Subcutaneous adipose tissue (tissue), 4 donors: Measurements from ENCODE around the gene C3orf70. TPM values are rescaled to one million over a fixed set of nuclear protein-coding genes. Genes with fewer than 3 reads are reported as not detected.

Experiments
- total RNA-seq, 4 donors: library from RNA; depleted of rRNA; stranded (reverse); fragments of >200 nt; gene quantifications; one replicate each; pipeline ENCODE4 v1.1.0, GENCODE V29; 2016
- TF ChIP-seq, protein P1 (sequence below): fragments of 450-650 bp; IDR thresholded peaks from one replicate; pipeline ENCODE4 v1.5.1; 2016; ENCODE audit warnings: low read depth, mild to moderate bottlenecking, control low read depth, antibody characterized with exemption, moderate library complexity

Gene C3orf70, protein sequence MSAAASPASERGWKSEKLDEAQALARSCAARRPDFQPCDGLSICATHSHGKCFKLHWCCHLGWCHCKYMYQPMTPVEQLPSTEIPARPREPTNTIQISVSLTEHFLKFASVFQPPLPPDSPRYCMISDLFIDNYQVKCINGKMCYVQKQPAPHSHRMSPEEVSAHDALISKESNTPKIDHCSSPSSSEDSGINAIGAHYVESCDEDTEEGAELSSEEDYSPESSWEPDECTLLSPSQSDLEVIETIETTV
- 1 to 10 TPM in 3 of 4 donors, under 1 TPM in 1; 0.68 to 4.1 (median 2.3) TPM for total RNA-seq

DNA sequence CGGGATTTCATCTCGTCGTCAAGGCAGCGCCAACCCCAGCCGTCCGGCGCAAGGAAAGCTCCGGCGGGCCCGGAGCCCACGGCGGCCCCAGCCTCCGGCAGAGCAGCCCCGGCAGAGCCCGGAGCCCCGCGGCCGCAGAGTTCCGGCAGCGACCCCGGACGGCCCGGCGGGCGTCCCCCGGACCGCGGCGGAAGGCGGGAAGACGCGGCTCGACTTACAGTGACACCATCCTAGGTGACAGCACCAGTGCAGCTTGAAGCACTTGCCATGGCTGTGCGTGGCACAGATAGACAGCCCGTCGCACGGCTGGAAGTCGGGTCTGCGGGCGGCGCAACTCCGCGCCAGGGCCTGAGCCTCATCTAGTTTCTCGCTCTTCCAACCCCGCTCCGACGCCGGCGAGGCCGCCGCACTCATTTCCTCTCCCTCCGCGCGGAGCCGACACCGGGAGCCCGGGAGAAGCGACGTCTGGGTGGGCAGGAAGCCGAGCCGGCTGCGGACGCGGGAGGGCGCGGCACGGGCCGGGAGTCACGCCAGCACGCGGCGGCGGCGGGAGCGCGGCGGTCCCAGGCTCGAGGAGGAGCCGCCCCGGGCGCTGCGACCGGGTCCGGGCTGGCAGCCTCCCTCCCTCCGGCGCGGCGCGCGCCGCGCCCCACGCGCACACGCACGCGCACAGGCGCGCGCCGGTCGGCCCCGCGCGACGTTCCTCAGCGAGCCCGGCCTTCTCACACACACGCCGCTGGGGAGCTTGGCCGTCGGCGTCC lies at the start of gene C3orf70:
Gene C3orf70, minus strand, starts transcription at position 651 of the 761 bp plus-strand sequence. Its CDS starts 237 bp downstream, at position 414.
- TF ChIP-seq, protein P1, sequence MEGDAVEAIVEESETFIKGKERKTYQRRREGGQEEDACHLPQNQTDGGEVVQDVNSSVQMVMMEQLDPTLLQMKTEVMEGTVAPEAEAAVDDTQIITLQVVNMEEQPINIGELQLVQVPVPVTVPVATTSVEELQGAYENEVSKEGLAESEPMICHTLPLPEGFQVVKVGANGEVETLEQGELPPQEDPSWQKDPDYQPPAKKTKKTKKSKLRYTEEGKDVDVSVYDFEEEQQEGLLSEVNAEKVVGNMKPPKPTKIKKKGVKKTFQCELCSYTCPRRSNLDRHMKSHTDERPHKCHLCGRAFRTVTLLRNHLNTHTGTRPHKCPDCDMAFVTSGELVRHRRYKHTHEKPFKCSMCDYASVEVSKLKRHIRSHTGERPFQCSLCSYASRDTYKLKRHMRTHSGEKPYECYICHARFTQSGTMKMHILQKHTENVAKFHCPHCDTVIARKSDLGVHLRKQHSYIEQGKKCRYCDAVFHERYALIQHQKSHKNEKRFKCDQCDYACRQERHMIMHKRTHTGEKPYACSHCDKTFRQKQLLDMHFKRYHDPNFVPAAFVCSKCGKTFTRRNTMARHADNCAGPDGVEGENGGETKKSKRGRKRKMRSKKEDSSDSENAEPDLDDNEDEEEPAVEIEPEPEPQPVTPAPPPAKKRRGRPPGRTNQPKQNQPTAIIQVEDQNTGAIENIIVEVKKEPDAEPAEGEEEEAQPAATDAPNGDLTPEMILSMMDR = no peak

DNA sequence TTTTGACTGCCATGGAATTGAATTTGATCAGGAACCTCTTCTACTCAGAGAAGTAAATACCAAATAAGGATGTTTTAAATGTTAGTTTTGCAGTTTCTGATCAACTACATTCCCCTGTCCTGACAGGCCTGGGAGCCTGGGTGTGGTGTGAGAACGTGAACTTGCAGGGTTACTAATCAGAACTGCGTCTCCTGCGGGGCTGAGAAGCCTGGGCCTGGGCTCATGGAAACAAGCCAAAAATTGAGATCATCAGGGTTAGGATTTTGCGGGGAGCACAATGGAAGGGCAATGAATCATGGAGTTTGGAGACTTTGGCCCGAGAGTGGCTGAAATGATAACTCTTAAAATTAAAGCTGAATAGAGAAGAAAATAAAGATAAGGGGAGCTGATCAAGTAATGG lies 47.8 kb upstream of the C3orf70 start:
- TF ChIP-seq, protein P1 = no peak

DNA sequence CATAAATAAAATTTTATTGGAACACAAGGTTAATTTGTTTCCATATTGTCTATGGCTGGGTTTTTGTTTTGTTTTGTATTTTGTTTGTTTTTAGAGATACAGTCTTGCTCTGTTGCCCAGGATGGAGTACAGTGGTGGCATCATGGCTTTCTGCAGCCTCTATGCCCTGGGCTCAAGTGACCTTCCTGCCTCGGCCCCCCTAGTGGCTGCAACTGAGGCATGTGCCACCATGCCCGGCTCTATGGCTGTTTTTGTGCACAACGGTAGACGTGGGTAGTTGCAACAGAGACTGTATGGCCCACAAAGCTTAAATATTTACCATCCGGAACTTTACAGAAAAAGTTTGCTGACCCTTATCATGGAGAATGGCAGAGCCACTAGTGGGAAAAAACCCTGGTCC lies 46.8 kb upstream of the C3orf70 start:
- TF ChIP-seq, protein P1 = no peak

DNA sequence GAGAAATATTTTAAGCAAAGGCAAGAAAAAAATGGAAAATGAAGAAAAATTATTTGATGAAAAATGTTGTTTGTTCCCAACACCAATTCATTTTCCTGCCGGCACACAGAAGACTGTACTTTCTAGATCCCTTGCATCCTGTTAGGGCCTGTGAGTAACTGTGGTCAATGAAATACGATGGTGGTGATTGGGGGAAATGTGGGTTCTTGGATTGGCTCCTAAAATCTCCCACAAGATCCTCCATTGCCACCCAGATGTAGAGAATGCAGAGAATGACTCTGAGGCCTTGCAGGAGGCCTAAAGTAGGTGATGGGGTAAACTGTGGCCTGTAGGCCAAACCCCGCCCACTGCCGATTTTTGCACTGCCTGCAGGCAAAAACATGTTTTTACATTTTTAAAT lies 46.3 kb upstream of the C3orf70 start:
- TF ChIP-seq, protein P1 = no peak

DNA sequence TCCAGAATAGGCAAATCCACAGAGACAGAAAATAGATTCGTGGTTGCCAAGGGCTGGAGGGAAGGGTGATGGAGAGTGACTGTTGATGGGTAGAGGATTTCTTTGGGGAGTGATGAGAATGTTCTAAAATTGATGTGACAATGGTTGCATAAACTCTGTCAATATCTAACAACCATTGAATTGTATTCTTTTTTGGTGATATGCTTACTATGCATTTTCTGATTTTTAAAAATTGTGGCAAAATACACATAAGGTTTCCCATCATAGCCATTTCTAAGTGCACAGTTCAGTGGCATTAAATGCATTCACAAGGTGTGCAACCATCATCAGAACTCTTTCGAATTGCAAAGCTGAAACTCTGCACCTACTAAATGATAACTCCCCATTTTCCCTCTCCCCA lies 44.2 kb upstream of the C3orf70 start:
- TF ChIP-seq, protein P1 = no peak

DNA sequence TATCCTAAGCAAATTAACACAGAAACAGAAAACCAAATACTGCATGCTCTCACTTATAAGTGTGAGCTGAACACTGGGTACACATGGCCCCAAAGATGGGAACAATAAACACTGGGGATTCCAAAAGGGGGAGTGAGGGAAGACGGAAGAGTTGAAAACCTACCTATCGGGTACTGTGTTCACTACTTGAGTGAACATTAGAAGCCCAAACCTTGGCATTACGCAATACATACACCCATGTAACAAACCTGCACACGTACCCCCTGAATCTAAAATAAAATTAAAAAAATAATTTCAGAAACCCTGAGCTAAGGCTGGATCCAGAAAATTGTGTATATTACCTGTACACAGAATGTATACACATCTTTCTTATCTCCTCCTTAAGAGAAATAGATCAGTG lies 42.8 kb upstream of the C3orf70 start:
- TF ChIP-seq, protein P1 = no peak

DNA sequence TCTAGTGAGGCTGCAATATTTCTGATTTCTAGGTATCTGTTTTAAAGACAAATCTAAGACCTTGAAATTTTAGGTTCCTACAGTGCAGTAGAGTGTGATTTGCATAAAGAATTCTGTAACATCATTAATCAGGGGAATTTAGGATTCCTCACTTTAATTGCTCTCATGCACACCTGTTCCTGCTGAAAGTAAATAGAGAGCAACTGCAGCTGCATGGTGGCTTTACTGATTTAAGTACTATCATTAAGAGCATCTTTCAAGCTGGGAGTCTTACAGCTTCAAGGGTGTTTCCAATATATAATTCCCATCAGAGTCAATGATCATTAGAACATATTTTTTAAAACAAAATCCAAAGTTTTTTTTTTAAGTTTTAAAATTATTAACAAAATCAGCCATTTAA lies 36.0 kb upstream of the C3orf70 start:
- TF ChIP-seq, protein P1 = no peak
